ENCODE measurements around the gene HIPK4. TPM values are rescaled to one million over a fixed set of nuclear protein-coding genes. Genes with fewer than 3 reads are reported as not detected.

Gene HIPK4
- total and polyA plus RNA-seq, 9 of the 15 experiments (the other 6 are each of a cell fraction or from before 2014, with no cell fraction given), result 0.06 to 0.09 TPM; not detected in 7

- TF ChIP-seq ZBTB40 (IDR thresholded peaks at IDR 0.05) (peak; percentile 56; the same call in 1 of the 2 replicates), ZBTB40 (CRISPR knock-in tag; IDR thresholded peaks at IDR 0.05) (no peak), STAT5A (IDR thresholded peaks at IDR 0.05; ENCODE audit: borderline replicate concordance, low read length) (0 out of 2 replicates have a peak, but pooled peaks have one; percentile 25), ZNF280B (CRISPR knock-in tag; IDR thresholded peaks at IDR 0.05) (no peak), RUNX1 (IDR thresholded peaks at IDR 0.05; ENCODE audit: low read depth) (no peak), NKRF (IDR thresholded peaks at IDR 0.05; ENCODE audit: borderline replicate concordance) (peak; percentile 80), DPF2 (IDR thresholded peaks at IDR 0.05) (peak; percentile 99), PKNOX1 (IDR thresholded peaks at IDR 0.05) (peak; percentile 46), ZNF589 (CRISPR knock-in tag; IDR thresholded peaks at IDR 0.05; ENCODE audit: low read depth) (0 out of 2 replicates have a peak, but pooled peaks have one; percentile 64), GTF2E2 (tag; IDR thresholded peaks at IDR 0.05) (no peak), FOXA1 (IDR thresholded peaks at IDR 0.05; ENCODE audit: borderline replicate concordance) (no peak), ELF1 (tag; IDR thresholded peaks at IDR 0.05) (0 out of 2 replicates have a peak, but pooled peaks have one; percentile 45), MAX (CRISPR knock-in tag; IDR thresholded peaks at IDR 0.05) (peak; percentile 15; the same call in 1 of the 2 replicates), ZNF354B (CRISPR knock-in tag; IDR thresholded peaks at IDR 0.05) (no peak)
Observed at GRCh38 chr19:40416918-40417642, 27.1 kb upstream of the HIPK4 start (continued).

Data from K562 (cell line).